Mesendoderm (in vitro differentiated cells): ENCODE data around the gene PNPO.

ENCODE experiments used
- DNase-seq: peaks from one replicate; pipeline ENCODE4 v3.0.0; 2013
- H2AK5ac ChIP-seq: 2 replicates; pipeline ENCODE4 v1.6.1; 2013; ENCODE audit warnings: low read length, inconsistent platforms
- H2BK120ac ChIP-seq: 2 replicates; pipeline ENCODE4 v1.6.1; 2013; ENCODE audit warnings: low read depth, mild to moderate bottlenecking, low read length, moderate library complexity, mixed read lengths
- H2BK15ac ChIP-seq: replicated peaks from 2 replicates; pipeline ENCODE4 v1.6.1; 2013; ENCODE audit warnings: low read depth, mild to moderate bottlenecking, moderate library complexity
- H2BK5ac ChIP-seq: 2 replicates; pipeline ENCODE4 v1.6.1; 2013; ENCODE audit warnings: low read length, inconsistent platforms
- H3K18ac ChIP-seq: 2 replicates; pipeline ENCODE4 v1.6.1; 2013; ENCODE audit warnings: mild to moderate bottlenecking, low read length, mixed read lengths
- H3K23ac ChIP-seq: one replicate; pipeline ENCODE4 v1.6.1; 2013; ENCODE audit warnings: low read length
- H3K27ac ChIP-seq: 2 replicates; pipeline ENCODE4 v1.5.1; 2013; ENCODE audit warnings: low read depth, mild to moderate bottlenecking, inconsistent platforms, low read length, moderate library complexity
- H3K27me3 ChIP-seq: 2 replicates; pipeline ENCODE4 v1.6.1; 2013; ENCODE audit warnings: low read length, control low read depth, mild to moderate bottlenecking, inconsistent platforms; ENCODE audit not compliant: insufficient read depth, poor library complexity
- H3K36me3 ChIP-seq: 2 replicates; pipeline ENCODE4 v1.6.1; 2013; ENCODE audit warnings: low read length, inconsistent platforms; ENCODE audit not compliant: control insufficient read depth, insufficient read depth
- H3K4ac ChIP-seq: one replicate; pipeline ENCODE4 v1.6.1; 2013; ENCODE audit warnings: low read depth, mild to moderate bottlenecking, low read length, moderate library complexity
- H3K4me1 ChIP-seq: 2 replicates; pipeline ENCODE4 v1.6.1; 2013; ENCODE audit warnings: low read depth, low read length, inconsistent platforms; ENCODE audit not compliant: control insufficient read depth
- H3K4me2 ChIP-seq: 2 replicates; pipeline ENCODE4 v1.6.1; 2013; ENCODE audit warnings: low read length
- H3K4me3 ChIP-seq: 2 replicates; pipeline ENCODE4 v1.5.1; 2013; ENCODE audit warnings: mild to moderate bottlenecking, low read length
- H3K56ac ChIP-seq: one replicate; pipeline ENCODE4 v1.6.1; 2013; ENCODE audit warnings: low read length
- H3K79me1 ChIP-seq: 2 replicates; pipeline ENCODE4 v1.6.1; 2013; ENCODE audit warnings: low read length, inconsistent platforms
- H3K79me2 ChIP-seq: 2 replicates; pipeline ENCODE4 v1.6.1; 2013; ENCODE audit warnings: mild to moderate bottlenecking, low read length; ENCODE audit not compliant: control insufficient read depth, insufficient read depth
- H3K9ac ChIP-seq: 2 replicates; pipeline ENCODE4 v1.6.1; 2013; ENCODE audit warnings: low read length, inconsistent platforms
- H4K5ac ChIP-seq: one replicate; pipeline ENCODE4 v1.6.1; 2013; ENCODE audit warnings: low read length
- H4K8ac ChIP-seq: one replicate; pipeline ENCODE4 v1.6.1; 2013; ENCODE audit warnings: low read depth, mild to moderate bottlenecking, control low read depth, low read length, moderate library complexity
- WGBS: extraction: QIAGEN DNeasy Blood & Tissue Kit; methylation state at CpG from one replicate; pipeline ENCODE4 v1.1.7; 2013; ENCODE audit warnings: low lambda C conversion rate, missing lambda C conversion rate; ENCODE audit not compliant: insufficient coverage; ENCODE audit errors: extremely low coverage; 5-methylcytosine and 5-hydroxymethylcytosine counted together

PNPO gene

GRCh38 chr17:47914306-47914948 is 26.9 kb upstream of the PNPO start:
- Histone ChIP-seq H3K56ac (no peak overlapping the region), H3K36me3 (no peaks in the 10 kb centered on the region), H3K4me1 (no peaks in the 10 kb centered on the region), H3K9ac (no peak overlapping the region), H3K23ac (no peak overlapping the region), H3K18ac (no peak overlapping the region), H2BK5ac (no peak overlapping the region), H4K8ac (no peak overlapping the region), H3K79me1 (no peaks in the 10 kb centered on the region), H3K4me3 (no peak overlapping the region), H2AK5ac (no peak overlapping the region), H3K4ac (no peak overlapping the region), H2BK15ac (no peak overlapping the region), H3K79me2 (no peaks in the 10 kb centered on the region), H3K27ac (no peak overlapping the region), H4K5ac (no peak overlapping the region), H3K27me3 (no peaks in the 10 kb centered on the region), H2BK120ac (no peak overlapping the region), H3K4me2 (no peak overlapping the region)
- DNase-seq, result no peak
- no CpG with 5 or more reads among the region's 4 CpGs for WGBS

DNA sequence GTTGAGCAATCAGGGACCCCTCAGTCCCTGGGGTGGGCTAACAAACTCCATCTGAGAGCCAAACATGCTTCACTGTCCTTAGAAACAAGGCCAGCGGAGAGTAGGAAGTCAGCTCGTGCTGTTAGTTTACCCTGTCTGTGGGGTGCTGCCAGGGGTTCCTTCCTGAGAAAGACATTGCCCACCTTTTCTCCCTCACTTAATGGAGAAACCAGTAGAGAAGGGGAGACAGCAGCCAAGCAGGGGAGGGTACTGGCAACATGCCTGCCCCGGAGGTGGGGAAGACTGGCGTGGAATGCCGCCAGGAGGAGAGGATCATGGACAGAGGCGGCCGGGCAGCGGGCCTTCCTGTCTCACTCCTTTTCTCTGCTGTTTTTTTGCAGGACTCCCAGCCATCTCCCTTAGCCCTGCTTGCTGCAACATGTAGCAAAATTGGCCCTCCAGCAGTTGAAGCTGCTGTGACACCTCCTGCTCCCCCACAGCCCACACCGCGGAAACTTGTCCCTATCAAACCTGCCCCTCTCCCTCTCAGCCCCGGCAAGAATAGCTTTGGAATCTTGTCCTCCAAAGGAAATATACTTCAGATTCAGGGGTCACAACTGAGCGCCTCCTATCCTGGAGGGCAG is 25.5 kb upstream of the PNPO start:
- H2BK15ac ChIP-seq, result no peak overlapping the region
- H3K36me3 ChIP-seq, result no peaks in the 10 kb centered on the region
- no peak overlapping the region for H2BK5ac ChIP-seq
- no peaks in the 10 kb centered on the region for H3K27me3 ChIP-seq
- no peak overlapping the region for H3K56ac ChIP-seq
- no peak overlapping the region for H2AK5ac ChIP-seq
- no peak overlapping the region for H4K8ac ChIP-seq
- no peak overlapping the region for H3K23ac ChIP-seq
- H3K9ac ChIP-seq, result no peak overlapping the region
- no peak overlapping the region for H4K5ac ChIP-seq
- no peak overlapping the region for H3K4ac ChIP-seq
- no CpG with 5 or more reads among the region's 12 CpGs for WGBS
- no peak overlapping the region for H3K18ac ChIP-seq
- no peak overlapping the region for H2BK120ac ChIP-seq
- no peaks in the 10 kb centered on the region for H3K79me1 ChIP-seq
- no peaks in the 10 kb centered on the region for H3K79me2 ChIP-seq
- no peak overlapping the region for H3K4me2 ChIP-seq
- H3K4me3 ChIP-seq, result no peak overlapping the region
- no peaks in the 10 kb centered on the region for H3K4me1 ChIP-seq
- DNase-seq, result no peak
- H3K27ac ChIP-seq, result no peak overlapping the region

DNA sequence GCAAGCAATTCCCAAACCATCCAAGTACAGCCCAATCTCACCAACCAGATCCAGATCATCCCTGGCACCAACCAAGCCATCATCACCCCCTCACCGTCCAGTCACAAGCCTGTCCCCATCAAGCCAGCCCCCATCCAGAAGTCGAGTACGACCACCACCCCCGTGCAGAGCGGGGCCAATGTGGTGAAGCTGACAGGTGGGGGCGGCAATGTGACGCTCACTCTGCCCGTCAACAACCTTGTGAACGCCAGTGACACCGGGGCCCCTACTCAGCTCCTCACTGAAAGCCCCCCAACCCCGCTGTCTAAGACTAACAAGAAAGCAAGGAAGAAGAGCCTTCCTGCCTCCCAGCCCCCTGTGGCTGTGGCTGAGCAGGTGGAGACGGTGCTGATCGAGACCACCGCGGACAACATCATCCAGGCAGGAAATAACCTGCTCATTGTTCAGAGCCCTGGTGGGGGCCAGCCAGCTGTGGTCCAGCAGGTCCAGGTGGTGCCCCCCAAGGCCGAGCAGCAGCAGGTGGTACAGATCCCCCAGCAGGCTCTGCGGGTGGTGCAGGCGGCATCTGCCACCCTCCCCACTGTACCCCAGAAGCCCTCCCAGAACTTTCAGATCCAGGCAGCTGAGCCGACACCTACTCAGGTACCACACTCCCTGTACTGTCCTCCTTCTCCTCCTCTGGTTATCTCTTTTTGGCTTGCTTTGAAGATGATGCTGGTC is 24.7 kb upstream of the PNPO start:
- no peak overlapping the region for H4K5ac ChIP-seq
- H3K18ac ChIP-seq, result no peak overlapping the region
- no peak overlapping the region for H3K23ac ChIP-seq
- no peaks in the 10 kb centered on the region for H3K27me3 ChIP-seq
- no CpG with 5 or more reads among the region's 19 CpGs for WGBS
- H3K79me1 ChIP-seq, result no peaks in the 10 kb centered on the region
- no peak overlapping the region for H3K9ac ChIP-seq
- no peak overlapping the region for H3K4ac ChIP-seq
- no peaks in the 10 kb centered on the region for H3K79me2 ChIP-seq
- H3K4me2 ChIP-seq, result no peak overlapping the region
- no peak for DNase-seq
- no peak overlapping the region for H2BK15ac ChIP-seq
- no peak overlapping the region for H3K27ac ChIP-seq
- H3K56ac ChIP-seq, result no peak overlapping the region
- no peak overlapping the region for H3K4me3 ChIP-seq
- H2BK120ac ChIP-seq, result no peak overlapping the region
- no peak overlapping the region for H2BK5ac ChIP-seq
- no peak overlapping the region for H4K8ac ChIP-seq
- no peaks in the 10 kb centered on the region for H3K4me1 ChIP-seq
- no peak overlapping the region for H2AK5ac ChIP-seq
- no peaks in the 10 kb centered on the region for H3K36me3 ChIP-seq

DNA sequence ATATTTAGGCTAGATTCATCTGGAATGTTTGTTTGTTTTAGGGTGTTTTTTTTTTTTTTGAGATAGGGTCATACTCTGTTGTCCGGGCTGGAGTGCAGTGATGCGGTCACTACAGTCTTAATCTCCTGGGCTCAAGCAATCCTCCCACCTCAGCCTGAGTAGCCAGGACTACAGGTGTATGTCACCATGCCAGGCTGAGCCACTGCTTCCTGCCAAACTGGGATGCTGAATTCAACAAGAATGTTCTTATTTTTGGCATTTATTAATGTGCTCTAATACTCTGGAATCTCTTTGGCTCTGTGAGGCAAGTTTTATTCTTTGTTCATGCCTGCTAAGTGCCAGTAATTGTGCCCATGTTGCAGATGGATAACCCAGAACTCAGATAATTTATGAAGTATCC is 23.8 kb upstream of the PNPO start:
- Histone ChIP-seq H3K23ac (no peak overlapping the region), H3K4ac (no peak overlapping the region), H3K27me3 (no peaks in the 10 kb centered on the region), H2BK120ac (no peak overlapping the region), H3K79me1 (no peaks in the 10 kb centered on the region), H4K8ac (no peak overlapping the region), H3K36me3 (no peaks in the 10 kb centered on the region), H3K18ac (no peak overlapping the region), H3K27ac (no peak overlapping the region), H3K4me3 (no peak overlapping the region), H3K4me1 (no peaks in the 10 kb centered on the region), H4K5ac (no peak overlapping the region), H3K9ac (no peak overlapping the region), H2AK5ac (no peak overlapping the region), H2BK15ac (no peak overlapping the region), H3K79me2 (no peaks in the 10 kb centered on the region), H2BK5ac (no peak overlapping the region), H3K56ac (no peak overlapping the region), H3K4me2 (no peak overlapping the region)
- DNase-seq, result no peak
- no CpG with 5 or more reads among the region's 2 CpGs for WGBS

- Histone ChIP-seq H3K27ac (no peak overlapping the region), H3K56ac (no peak overlapping the region), H3K4me2 (no peak overlapping the region), H3K23ac (no peak overlapping the region), H3K4me3 (no peak overlapping the region), H2BK120ac (no peak overlapping the region), H2BK15ac (no peak overlapping the region), H2BK5ac (no peak overlapping the region), H3K18ac (no peak overlapping the region), H3K4me1 (no peaks in the 10 kb centered on the region), H3K27me3 (no peaks in the 10 kb centered on the region), H4K5ac (no peak overlapping the region), H3K9ac (no peak overlapping the region), H2AK5ac (no peak overlapping the region), H3K79me2 (no peaks in the 10 kb centered on the region), H3K4ac (no peak overlapping the region), H4K8ac (no peak overlapping the region), H3K36me3 (no peaks in the 10 kb centered on the region), H3K79me1 (no peaks in the 10 kb centered on the region)
- no CpG with 5 or more reads among the region's 2 CpGs for WGBS
- DNase-seq, result no peak
Observed at GRCh38 chr17:47918006-47918405, 23.4 kb upstream of the PNPO start.
